ENCODE measurements around the gene SORCS3. TPM values are rescaled to one million over a fixed set of nuclear protein-coding genes. Genes with fewer than 3 reads are reported as not detected.

SORCS3 gene
- total RNA-seq, 4 donors from 2014 or later: not detected

DNA sequence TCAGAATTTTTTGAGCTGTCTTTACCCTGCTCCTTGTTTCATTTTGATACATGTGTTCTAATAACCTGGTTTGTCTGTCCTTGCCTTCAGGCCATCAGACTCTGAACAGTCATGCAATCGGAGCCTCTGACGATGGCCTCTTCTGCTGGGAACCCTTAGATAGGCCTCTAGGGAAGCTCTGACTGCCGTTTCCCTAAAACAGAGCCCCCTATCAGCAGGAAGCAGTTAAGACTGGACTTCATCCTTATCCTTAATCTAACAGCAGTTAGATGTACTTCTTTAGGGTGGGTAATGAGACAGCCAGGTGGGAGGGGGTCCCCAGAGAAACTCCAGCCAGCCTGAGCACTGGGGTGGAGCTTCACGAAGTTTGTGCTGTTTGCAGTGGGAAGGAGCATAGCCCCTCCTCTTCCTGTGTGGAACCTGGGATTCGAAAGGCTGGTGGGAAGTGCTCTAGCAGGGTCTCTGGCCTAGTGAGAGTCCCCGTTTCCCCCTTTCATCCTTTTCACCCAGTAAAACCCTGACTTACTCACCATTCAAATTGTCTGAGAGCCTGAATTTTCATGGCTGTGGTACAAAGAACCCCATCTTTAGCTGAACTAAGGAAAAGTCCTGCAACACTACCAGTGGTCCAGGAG, 28.4 kb upstream of the SORCS3 start:
- H3K36me3 ChIP-seq: no peaks in the 10 kb centered on the region
- H3K9me3 ChIP-seq: no peaks in the 10 kb centered on the region
- no peak for TF ChIP-seq POLR2A (IDR thresholded peaks at IDR 0.05)
- TF ChIP-seq, protein P1, sequence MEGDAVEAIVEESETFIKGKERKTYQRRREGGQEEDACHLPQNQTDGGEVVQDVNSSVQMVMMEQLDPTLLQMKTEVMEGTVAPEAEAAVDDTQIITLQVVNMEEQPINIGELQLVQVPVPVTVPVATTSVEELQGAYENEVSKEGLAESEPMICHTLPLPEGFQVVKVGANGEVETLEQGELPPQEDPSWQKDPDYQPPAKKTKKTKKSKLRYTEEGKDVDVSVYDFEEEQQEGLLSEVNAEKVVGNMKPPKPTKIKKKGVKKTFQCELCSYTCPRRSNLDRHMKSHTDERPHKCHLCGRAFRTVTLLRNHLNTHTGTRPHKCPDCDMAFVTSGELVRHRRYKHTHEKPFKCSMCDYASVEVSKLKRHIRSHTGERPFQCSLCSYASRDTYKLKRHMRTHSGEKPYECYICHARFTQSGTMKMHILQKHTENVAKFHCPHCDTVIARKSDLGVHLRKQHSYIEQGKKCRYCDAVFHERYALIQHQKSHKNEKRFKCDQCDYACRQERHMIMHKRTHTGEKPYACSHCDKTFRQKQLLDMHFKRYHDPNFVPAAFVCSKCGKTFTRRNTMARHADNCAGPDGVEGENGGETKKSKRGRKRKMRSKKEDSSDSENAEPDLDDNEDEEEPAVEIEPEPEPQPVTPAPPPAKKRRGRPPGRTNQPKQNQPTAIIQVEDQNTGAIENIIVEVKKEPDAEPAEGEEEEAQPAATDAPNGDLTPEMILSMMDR (IDR thresholded peaks at IDR 0.05 in 4 of 5, conservative IDR thresholded peaks at IDR 0.05 in 1 of 5): no peak
- DNase-seq (no peak), ATAC-seq (no peak)
- in situ Hi-C loops (cut with MboI; ENCODE audit: low sequenced_read_pairs in 4 of 4) (no loop called here), intact Hi-C loops (cut with DNase I; ENCODE audit: low total_unique reads) (no loop called here)
- no peaks in the 10 kb centered on the region for H3K4me1 ChIP-seq
- H3K27ac ChIP-seq: no peak overlapping the region
- no peaks in the 10 kb centered on the region for H3K27me3 ChIP-seq
- no peak overlapping the region for H3K4me3 ChIP-seq

DNA sequence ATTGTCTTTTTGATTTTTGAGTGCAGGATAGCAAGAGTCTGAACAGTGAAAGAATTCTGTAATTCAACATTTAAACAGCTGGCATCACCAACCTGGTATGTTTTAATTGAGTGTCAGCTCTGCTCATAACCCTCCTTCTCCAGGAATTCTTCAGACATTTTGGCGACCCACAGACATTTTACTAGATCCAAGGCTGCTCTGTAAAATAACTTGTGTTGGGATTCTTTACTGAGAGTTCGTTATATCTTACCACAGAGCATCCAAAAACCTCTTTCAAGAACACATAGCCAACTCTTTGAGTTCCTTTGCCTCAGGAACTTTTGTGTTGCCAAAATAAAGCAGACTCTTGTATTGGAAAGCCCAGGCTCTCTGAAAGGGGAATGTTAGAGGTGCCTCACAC, 27.7 kb upstream of the SORCS3 start:
- no peaks in the 10 kb centered on the region for H3K27me3 ChIP-seq
- no peaks in the 10 kb centered on the region for H3K9me3 ChIP-seq
- no peak overlapping the region for H3K27ac ChIP-seq
- ATAC-seq (no peak), DNase-seq (no peak)
- no peaks in the 10 kb centered on the region for H3K4me1 ChIP-seq
- TF ChIP-seq, protein P1 (IDR thresholded peaks at IDR 0.05 in 4 of 5, conservative IDR thresholded peaks at IDR 0.05 in 1 of 5): no peak
- no peak for TF ChIP-seq POLR2A (IDR thresholded peaks at IDR 0.05)
- no peak overlapping the region for H3K4me3 ChIP-seq
- no peaks in the 10 kb centered on the region for H3K36me3 ChIP-seq
- in situ Hi-C loops (cut with MboI; ENCODE audit: low sequenced_read_pairs in 4 of 4): no loop called here
- intact Hi-C loops (cut with DNase I; ENCODE audit: low total_unique reads): no loop called here

DNA sequence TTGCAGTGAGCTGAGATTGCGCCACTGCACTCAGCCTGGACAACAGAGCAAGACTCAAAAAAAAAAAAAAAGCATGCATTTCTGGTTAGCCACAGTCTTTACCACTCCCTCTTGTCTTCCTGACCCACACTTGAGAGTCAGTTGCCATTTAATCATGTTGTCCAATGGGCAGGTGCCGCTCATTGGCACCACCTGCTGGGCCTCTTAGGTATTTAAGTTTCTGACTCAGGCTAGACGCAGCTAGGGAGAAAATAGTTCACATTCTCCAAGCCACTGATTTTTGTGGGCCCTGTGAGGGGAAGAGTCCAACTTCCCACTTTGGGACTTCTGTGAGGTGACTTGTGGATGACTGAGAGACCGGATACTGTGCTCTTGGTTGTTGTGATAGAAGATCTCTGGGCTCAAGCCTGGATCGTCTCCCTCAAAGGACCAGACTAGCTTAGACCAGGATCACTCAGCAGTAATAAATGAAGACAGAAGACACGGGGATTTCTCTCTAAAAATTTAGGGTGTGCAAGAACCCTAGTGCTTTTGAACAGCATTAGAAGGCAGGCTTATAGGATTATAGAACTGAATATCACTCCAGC, 26.8 kb upstream of the SORCS3 start:
- no peak for DNase-seq
- in situ Hi-C loops (cut with MboI; ENCODE audit: low sequenced_read_pairs in 4 of 4) (no loop called here), intact Hi-C loops (cut with DNase I; ENCODE audit: low total_unique reads) (no loop called here)
- H3K4me1 ChIP-seq: no peaks in the 10 kb centered on the region
- H3K36me3 ChIP-seq: no peaks in the 10 kb centered on the region
- ATAC-seq: no peak
- H3K27ac ChIP-seq: no peak overlapping the region
- no peak for TF ChIP-seq POLR2A (IDR thresholded peaks at IDR 0.05)
- TF ChIP-seq, protein P1 (IDR thresholded peaks at IDR 0.05 in 4 of 5, conservative IDR thresholded peaks at IDR 0.05 in 1 of 5): no peak
- no peak overlapping the region for H3K4me3 ChIP-seq
- H3K9me3 ChIP-seq: no peaks in the 10 kb centered on the region
- no peaks in the 10 kb centered on the region for H3K27me3 ChIP-seq

DNA sequence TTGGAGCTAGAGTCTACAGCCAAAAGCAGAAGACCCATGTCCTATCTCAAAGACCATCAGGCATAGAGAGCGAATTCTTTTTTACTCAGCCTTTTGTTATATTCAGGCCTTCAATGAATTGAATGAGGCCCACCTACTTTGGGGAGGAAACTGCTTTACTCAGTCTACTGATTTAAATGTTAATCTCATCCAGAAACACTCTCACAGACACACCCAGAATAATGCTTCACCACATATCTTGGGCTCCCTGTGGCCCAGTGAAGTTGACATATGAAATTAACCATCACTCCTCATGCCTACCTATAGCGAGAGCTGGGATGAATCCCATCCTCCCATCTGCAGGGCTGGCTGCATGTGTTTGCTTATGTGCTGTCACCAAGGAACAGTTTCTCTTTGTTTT, 26.0 kb upstream of the SORCS3 start:
- Histone ChIP-seq H3K27me3 (no peaks in the 10 kb centered on the region), H3K36me3 (no peaks in the 10 kb centered on the region), H3K4me3 (no peak overlapping the region), H3K9me3 (no peaks in the 10 kb centered on the region), H3K27ac (no peak overlapping the region), H3K4me1 (no peaks in the 10 kb centered on the region)
- no peak for TF ChIP-seq POLR2A (IDR thresholded peaks at IDR 0.05)
- TF ChIP-seq, protein P1 (IDR thresholded peaks at IDR 0.05 in 4 of 5, conservative IDR thresholded peaks at IDR 0.05 in 1 of 5): no peak
- intact Hi-C loops (cut with DNase I; ENCODE audit: low total_unique reads): no loop called here
- in situ Hi-C loops (cut with MboI; ENCODE audit: low sequenced_read_pairs in 4 of 4): no loop called here
- DNase-seq (no peak), ATAC-seq (no peak)
